Activated CD8-positive, alpha-beta memory T cell treated with anti-CD3 and anti-CD28 coated beads for 24 hours (primary cell): ENCODE data around the gene IGF2BP2.
"Not testable (repeated sequence)": the region's sequence is repeated elsewhere in the genome, so short reads cannot be mapped to it uniquely, and the experiment has no call there.

Source experiments
- DNase-seq: peaks from one replicate; pipeline ENCODE4 v3.0.0-alpha.2; 2020

IGF2BP2 gene

GRCh38 chr3:185825006-185825638 is at the start of gene IGF2BP2:
Gene IGF2BP2, minus strand, starts transcription at chr3:185825042. Its CDS starts 82 bp downstream, at chr3:185824960.
- peak; percentile 76 for DNase-seq

DNA sequence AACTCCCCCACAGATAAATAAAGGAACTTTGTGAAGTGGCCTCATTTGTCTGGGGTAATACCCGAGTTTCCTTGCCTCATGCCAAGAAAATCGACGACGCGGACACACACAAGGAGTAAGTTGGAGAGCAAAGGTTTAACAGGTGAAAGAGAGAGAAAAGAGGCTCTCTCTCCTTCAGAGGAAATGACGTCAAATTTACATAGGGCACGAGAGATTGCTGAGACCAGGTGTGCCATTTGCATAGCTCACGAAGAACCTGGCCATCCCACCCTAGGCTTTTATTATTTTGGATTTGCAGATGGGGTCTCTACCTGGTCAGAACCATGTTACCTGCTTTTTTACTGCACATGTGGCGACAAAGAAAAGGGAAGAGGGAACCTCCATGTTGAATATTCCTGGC is 49.3 kb upstream of the IGF2BP2 start:
- DNase-seq: no peak

- no peak for DNase-seq
Observed at GRCh38 chr3:185867650-185868049, 42.8 kb upstream of the IGF2BP2 start.

DNA sequence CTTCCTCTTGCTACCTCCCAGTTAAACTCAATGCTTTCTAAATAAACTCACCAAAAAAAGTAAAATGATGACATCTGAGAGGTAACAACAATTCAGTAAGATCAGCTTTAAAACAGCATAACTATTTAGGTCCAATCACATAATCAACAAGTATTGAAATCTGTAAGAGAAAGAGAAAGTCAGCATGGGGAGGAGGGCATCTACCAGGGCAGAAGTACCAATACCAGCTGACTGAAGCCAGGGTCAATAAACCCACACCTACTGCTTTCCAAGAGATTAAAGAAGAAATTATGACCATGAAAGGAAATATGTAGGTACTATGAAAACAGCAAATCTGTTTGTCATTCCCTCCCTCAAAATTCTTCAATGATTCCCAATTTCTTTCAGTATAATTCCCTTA is 42.2 kb upstream of the IGF2BP2 start:
- DNase-seq: no peak

- DNase-seq: no peak
Observed at GRCh38 chr3:185866555-185866954, 41.7 kb upstream of the IGF2BP2 start.

DNA sequence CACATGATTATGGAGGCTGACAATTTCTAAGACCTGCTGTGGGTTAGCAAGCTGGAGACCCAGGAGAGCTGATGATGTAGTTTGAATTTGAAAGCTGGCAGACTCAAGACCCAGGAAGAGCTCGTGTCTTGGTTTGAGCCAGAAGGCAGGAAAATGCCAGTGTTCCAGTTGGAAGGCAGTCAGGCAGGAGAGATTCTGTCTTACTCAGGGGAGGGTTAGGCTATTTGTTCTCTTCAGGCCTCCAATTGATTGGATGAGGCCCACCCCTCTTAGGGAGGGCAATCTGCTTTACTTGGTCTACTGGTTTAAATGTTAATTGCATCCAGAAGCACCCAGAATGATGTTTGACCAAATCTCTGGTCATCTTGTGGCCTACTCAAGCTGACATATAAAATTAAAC is 40.4 kb upstream of the IGF2BP2 start:
- DNase-seq: no peak

- DNase-seq: no peak
Observed at GRCh38 chr3:185864767-185865166, 39.9 kb upstream of the IGF2BP2 start.

DNA sequence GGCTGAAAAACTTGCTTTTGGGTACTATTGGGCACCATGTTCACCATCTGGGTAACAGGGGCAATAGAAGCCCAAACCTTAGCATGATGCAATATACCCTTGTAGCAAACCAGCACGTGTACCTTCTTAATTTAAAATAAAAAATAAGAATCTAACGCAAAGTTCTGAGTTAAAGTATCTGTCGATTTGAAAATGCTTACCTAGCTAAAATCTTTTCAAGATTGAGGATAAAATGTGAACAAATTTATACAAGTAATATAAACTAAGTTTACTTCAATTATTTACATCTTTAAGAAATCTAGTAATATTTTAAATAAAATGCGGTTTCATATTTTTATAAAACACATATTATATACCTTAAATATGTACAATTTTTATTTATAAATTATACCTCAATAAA is 38.1 kb upstream of the IGF2BP2 start:
- DNase-seq: no peak

DNA sequence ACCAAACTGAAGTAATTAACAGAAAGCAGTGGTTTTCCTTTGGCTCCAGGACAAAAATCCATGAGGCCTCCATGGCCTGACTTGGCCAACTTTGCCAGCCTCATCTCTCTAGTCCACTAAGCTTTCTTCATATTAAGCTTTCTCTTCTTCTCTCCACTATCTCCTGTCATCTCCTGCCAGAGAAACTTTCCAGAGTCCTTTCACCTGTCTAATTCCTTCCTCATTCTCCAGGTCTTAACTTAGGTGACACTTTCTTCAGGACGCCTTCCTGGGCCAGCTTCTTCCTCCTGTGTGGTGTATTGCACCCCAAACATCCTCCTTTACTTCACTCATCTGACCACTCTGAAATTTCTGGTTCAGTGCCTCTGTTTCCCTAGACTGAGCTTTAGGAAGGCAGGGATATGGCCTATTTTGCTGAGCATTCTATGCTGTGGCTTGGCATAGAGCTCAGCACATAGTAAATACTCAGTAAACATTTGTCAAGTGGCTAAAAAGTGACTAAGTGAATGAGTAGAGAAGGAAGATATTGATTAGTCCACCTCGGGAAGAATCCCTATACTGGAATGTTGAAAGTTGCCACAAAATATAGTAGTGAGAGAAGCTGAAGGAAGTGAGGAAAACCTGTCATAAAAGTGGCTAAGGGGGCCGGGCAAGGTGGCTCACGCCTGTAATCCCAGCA is 34.6 kb upstream of the IGF2BP2 start:
- no peak for DNase-seq

- DNase-seq: no peak
Observed at GRCh38 chr3:185858502-185859225, 33.8 kb upstream of the IGF2BP2 start.

DNA sequence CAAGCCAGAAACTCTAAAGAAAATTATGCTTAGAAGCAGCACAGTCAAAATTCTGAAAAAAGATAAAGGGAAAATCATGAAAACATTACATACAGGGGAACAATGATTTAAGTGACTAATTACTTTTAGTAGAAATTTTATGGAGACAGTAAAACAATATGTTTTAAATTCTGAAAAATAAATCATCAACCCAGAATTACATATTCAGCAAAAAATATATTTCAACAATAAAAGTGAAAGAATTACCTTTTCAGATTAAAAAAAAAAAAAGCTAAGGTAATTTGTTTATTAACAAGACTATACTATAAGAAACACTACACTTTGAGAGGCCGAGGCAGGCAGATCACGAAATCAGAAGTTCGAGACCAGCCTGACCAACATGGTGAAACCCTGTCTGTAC is 32.4 kb upstream of the IGF2BP2 start:
- DNase-seq: no peak

GRCh38 chr3:185856652-185857051 is 31.8 kb upstream of the IGF2BP2 start:
- DNase-seq: no peak

GRCh38 chr3:185853771-185854170 is 28.9 kb upstream of the IGF2BP2 start:
- DNase-seq: not testable (repeated sequence)

GRCh38 chr3:185852635-185853034 is 27.8 kb upstream of the IGF2BP2 start:
- DNase-seq: no peak

DNA sequence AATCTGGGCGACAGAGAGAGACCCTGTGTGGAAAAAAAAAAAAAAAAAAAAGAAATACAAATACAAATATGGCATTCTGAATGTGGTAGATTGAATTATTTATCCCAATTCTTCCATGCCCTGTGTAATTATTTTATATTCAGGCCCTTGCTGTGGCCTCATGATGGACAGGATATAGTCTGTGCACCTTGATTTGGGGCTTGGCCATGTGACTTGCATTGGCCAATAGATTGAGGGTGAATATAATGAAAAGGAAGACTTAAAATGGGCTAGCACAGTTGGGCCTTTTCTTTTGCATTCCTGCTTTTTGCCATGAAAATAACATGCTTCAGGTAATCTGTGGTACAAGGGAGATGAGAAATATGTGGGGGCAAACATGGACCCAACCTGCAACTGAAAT is 27.1 kb upstream of the IGF2BP2 start:
- DNase-seq: no peak

GRCh38 chr3:185851046-185851445 is 26.2 kb upstream of the IGF2BP2 start:
- DNase-seq: no peak

DNA sequence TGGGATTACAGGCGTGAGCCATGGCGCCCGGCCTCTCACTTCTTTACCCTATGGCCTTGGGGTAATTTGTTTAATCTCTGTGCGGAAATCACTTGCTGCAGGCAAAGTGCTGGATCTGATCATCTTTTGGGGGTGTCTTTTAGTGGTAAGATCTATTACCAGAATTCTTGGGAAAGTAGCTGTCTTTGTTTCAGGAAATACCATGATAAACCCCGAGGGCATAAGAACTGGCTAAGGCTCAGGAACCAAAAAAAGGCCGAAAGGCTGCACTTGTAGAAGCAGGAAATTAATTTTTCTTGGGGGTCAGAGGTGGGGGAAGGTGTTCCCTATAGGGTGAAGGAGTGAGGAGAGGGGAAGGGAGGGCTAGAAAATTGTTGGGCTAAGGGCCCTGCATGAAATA is 22.7 kb upstream of the IGF2BP2 start:
- no peak for DNase-seq

DNA sequence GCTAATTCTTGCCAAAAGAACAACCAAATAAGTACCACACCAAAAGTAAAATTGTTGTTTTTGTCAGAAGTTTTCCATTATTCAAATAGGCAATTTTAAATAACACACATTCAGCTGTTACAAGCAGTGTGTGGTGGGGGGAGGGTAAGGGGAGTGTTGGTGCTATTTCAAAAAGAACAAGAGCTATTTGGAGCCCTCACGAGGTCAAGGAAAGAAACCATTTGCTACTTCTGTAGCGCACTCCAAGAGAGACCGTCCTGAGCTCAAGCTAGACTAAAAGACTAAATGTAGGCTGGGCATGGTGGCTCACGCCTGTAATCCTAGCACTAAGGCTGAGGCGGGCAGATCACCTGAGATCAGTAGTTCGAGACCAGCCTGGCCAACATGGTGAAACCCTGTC is 21.2 kb upstream of the IGF2BP2 start:
- DNase-seq: no peak

DNA sequence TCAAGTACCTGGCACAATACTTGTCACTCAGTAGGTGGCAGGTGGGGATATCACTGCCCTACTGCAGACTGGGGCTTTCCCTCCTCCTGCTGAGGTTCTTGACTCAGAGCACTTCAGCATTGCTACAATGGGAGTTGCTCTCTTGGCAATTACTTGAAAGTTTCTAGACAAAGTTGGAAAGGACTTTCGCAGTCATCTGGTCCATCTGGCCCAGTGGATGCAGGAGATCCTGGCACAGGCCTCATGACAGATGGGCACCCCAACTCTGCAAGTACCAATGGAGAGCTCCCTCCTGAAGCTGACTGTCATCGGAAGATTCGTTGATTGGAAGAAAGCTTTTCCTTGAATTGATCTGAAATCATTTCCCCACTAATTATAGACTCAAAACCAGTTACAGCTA is 19.2 kb upstream of the IGF2BP2 start:
- no peak for DNase-seq

GRCh38 chr3:185843635-185844034 is 18.8 kb upstream of the IGF2BP2 start:
- no peak for DNase-seq

GRCh38 chr3:185843126-185843525 is 18.3 kb upstream of the IGF2BP2 start:
- DNase-seq: no peak

DNA sequence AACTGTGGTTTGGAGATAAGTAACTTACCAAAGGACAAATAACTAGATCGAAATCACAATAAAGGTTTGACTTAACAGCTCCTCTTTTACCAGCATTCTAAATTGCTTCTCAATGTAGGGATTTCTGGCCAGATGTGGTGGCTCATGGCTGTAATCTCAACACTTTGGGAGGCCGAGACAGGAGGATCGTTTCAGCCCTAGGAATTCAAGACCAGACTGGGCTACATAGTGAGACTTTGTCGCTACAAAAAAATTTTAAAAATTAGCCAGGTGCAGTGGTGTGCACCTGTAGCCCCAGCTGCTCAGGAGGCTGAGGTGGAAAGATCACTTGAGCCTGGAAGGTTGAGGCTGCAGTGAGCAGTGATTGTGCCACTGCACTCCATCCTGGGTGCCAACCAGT is 17.4 kb upstream of the IGF2BP2 start:
- DNase-seq: no peak

DNA sequence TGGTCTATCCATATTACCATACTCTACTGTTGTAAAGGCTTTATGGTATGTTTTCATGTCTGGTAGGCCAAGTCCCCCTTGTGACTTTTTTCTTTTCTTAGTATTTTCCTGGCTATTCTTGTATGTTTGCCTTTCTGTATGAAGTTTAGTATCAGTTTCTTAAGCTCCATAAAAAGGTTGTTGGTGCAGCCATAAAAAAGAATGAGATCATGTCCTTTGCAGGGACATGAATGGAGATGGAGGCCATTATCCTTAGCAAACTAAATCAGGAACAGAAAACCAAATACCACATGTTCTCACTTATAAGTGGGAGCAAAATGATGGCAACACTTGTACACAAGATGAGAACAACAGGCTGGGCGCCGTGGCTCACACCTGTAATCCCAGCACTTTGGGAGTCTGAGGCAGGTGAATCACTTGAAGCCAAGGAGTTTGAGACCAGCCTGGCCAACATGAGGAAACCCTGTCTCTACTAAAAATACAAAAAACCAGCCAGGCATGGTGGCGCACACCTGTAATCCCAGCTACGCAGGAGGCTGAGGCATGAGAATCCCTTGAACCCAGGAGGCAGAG is 13.7 kb upstream of the IGF2BP2 start:
- DNase-seq: not testable (repeated sequence)

DNA sequence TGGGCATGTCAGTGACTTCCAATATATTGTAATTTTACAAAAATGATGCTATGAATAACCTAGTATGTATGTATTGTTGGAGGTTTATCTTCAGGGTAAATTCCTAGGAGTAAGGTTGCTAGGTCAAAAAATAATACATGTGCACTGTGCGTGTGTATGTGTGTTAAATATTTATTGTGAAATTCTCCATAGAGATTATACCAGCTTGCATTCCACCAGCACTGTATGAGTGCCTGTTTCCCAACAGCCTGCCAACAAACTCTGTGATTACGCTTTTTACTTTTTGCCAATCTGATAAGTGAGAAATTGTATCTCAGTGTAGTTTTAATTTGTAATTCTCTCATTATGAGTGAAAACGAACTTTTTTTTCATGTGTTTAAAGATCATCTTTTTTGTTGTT is 12.6 kb upstream of the IGF2BP2 start:
- no peak for DNase-seq
